ENCODE measurements around the gene KCNC1.
A peak's percentile ranks its signal among the peaks of the same experiment; 100 is the strongest.

Gene KCNC1

DNA sequence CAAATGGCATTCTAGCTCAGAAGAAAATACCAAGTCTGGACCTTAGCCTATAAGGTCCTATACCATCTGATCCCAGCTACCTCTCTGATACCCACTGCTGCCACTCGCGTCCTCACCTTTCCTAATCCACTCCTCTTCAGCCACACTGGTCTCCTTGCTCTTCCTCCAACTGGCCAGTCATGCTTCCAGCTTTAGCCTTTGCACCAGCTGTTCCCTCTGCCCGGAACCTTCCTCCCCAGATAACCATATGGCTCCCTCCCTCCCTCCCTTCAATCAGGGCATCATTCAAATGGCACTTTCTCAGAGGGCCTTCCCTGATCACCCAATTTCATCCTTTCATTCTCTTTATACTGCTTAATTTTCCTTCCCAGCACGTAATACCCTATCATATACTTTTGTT, 67.9 kb downstream of the KCNC1 start:
- no peak for TF ChIP-seq GATA2 (IDR thresholded peaks at IDR 0.05; ENCODE audit: low read depth, low read length)
- no peak for TF ChIP-seq GATA3 (IDR thresholded peaks at IDR 0.05; ENCODE audit: low read depth, low read length)

DNA sequence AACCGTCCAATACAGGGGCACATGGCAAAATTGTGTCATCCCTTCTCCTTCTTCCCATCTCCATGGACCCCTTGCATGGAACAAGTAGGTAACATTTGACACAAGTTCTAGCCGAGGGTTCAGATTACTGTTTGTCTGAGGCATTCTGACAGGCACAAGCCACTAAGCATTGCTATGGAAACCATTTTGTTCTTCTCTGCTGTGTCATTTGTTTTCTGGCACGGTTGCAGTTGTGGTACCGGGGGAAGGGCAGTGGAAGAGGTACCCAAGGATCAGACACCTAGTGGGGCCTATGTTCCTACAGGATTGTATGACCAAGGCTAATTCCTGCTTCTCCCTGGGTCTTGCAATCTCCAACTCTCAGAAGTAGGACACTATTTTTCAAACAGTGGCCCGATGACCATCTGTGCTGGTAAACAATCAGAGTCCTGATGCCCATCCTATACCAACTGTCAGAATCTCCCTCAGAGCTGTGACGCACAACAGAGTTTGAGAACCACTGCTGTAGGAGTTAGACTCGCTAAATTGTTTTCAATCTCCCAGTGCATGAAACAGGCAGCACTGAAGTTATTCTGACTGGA, 69.3 kb downstream of the KCNC1 start:
- TF ChIP-seq GATA3 (IDR thresholded peaks at IDR 0.05; ENCODE audit: low read depth, low read length) (no peak), GATA2 (IDR thresholded peaks at IDR 0.05; ENCODE audit: low read depth, low read length) (no peak)

DNA sequence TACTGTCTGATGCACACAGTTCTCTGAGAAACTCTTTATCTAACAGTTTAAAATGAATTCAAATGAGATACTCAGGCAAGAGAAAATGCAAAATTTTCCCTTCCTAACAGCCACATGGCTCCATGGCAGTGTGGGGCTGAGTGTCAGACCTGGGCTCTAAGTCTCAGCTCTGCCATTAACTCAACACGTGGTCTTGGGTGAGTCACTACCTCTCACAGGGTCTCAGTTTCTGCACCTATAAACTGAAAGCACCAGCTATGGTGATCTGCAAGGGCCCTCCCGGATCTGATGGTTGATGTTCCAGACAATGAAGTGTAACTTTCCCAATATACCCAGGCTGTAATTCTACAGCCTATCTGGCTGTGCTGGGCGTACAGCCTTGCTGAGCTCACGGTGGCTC, 70.5 kb downstream of the KCNC1 start:
- TF ChIP-seq GATA2 (IDR thresholded peaks at IDR 0.05; ENCODE audit: low read depth, low read length) (no peak), GATA3 (IDR thresholded peaks at IDR 0.05; ENCODE audit: low read depth, low read length) (no peak)

DNA sequence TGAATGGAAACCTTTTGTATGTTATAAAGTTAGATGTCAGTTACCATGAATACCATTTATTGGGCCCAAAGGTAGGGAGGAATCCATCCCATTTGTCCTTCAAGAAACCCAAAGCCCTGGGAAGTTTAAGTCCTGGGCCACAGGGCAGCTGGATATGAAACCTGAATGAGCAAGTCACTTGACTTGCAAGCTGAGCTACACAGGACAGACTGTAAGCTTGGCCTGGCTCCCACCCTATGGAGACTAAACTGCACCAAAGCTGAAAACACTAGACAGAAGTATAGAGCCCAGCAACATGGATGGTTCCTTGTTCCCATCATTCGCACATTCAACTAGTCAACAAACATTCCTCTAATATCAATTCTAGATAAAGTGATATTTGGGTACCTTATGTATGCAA, 71.3 kb downstream of the KCNC1 start:
- TF ChIP-seq GATA3 (IDR thresholded peaks at IDR 0.05; ENCODE audit: low read depth, low read length) (no peak), GATA2 (IDR thresholded peaks at IDR 0.05; ENCODE audit: low read depth, low read length) (no peak)

DNA sequence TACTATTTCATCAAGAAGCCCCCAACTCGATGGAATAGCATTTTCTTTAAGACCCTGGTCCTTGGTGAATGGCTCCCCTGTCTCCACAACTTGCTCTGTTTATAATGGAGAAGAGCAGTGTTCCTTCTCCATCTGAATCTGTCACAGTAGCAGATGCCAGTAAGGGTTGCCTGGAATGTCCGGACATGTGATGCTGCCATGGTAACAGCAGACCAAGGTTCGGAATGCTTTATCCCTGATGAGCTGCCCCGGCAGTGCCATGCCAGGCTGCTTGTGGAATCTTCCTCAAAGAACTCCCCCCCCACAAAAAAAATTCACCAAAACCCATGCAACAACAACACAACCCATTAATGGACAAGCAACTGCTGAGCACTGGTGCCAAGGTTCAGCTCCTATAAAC, 72.5 kb downstream of the KCNC1 start:
- no peak for TF ChIP-seq GATA2 (IDR thresholded peaks at IDR 0.05; ENCODE audit: low read depth, low read length)
- TF ChIP-seq GATA3 (IDR thresholded peaks at IDR 0.05; ENCODE audit: low read depth, low read length), result no peak

DNA sequence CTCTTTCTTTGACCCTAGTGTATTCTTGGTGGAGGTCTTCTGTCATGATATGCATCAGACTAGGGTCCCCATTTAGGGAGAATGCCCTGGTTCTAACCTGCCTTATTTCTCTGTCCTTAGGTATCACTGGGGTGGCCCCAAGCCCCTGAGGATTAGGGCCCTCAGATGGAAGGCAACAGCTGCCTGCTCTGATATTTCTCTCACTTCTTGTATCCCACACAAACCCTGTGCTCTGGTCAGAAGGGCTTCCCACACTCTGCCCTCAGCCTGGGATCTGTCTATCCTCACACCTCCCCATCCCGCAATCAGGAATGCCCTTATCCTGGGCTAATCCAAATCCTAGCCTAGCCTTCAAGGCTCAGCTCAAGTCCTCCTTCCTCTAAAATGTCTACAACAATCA, 75.5 kb downstream of the KCNC1 start:
- TF ChIP-seq GATA3 (IDR thresholded peaks at IDR 0.05; ENCODE audit: low read depth, low read length), result no peak
- no peak for TF ChIP-seq GATA2 (IDR thresholded peaks at IDR 0.05; ENCODE audit: low read depth, low read length)

DNA sequence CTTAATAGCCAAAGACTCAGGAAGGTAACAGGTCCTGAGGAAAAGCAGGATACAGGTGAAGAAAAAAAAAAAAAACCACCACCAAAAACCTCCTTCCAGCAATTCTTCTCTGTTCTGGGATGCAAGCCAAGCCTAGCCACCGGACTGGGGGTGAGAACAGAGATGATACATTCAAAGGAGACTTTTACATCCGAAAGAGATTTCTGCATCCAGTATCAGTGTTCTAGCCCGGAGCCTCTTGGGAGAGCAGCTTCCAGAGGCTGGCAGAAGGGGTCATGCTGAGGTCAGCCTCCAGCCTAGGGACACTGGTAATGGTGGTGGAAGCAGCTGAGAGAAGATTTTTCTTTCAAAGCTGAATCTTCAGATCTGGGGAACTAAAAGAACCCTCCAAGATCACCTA, 76.2 kb downstream of the KCNC1 start:
- no peak for TF ChIP-seq GATA3 (IDR thresholded peaks at IDR 0.05; ENCODE audit: low read depth, low read length)
- TF ChIP-seq GATA2 (IDR thresholded peaks at IDR 0.05; ENCODE audit: low read depth, low read length), result no peak

DNA sequence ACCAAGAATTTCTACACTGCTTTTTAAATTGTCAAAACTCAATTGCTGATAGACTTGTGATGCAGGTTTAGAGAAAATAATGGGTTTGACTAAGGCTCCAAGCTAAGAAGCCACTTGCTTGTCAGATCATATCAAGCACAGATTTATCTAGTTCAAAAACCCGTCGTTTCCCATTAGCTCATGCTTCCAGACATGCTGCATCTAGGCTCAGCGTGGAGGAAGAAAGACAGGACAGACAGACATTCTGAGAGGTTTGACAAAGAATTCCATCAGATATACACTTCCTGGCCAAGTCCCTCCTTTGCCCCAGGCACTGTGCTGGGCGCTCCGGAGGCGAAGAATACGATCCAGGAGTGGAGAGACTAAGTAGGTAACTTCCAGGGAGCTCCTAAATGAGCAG, 76.8 kb downstream of the KCNC1 start:
- no peak for TF ChIP-seq GATA3 (IDR thresholded peaks at IDR 0.05; ENCODE audit: low read depth, low read length)
- TF ChIP-seq GATA2 (IDR thresholded peaks at IDR 0.05; ENCODE audit: low read depth, low read length), result no peak

DNA sequence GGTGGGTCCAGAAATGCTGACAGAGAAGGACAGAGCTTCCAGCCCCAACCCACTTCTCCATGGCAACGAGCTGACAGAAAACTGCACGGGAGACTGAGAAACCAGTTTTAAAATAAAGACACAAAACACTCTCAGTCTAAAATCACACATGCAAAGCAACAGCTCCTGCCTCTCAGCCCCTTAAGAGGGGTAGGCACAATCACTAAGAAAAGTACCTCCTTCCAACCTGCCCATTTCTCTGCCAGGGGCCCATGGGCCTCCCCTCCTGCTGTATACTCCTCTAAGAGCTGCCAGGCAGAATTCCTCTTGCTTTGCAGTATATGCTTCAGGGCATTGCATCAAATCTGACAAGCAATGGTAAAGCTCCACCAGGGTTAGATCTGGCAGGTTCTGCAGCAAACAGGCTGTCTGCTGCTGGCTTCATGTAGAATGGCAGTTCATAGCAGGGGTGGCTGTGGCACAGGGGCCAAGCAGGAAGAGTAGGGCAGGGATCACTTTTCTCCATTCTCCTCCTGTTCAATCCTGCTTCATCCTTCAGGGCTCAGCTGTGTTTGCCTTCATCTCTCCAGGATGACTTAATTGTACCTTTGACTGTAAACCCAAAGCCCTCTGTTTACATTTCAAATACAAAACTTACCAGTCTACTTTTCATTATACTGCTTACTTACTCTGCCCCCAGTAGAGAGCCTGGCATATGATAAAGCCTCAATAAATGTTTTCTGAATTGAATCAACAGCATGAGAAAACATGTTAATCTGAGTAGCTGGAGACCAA, 77.7 kb downstream of the KCNC1 start:
- TF ChIP-seq GATA2 (IDR thresholded peaks at IDR 0.05; ENCODE audit: low read depth, low read length) (no peak), GATA3 (IDR thresholded peaks at IDR 0.05; ENCODE audit: low read depth, low read length) (no peak)

DNA sequence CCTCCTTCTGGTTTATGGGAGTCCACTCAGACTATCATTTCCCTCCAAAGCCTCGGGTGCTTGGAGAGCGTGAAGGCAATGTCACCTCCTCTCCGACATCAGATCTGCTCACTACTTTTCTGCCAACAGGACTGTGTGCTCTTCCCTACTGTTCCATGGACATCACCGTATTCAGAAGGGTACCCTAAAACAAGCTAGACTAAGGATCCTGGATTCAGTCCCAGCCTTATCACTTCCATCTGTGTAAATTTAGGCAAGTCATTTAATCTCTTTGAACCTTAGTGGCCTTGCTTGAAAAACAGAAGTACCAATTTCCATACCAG, 78.2 kb downstream of the KCNC1 start:
- TF ChIP-seq GATA2 (IDR thresholded peaks at IDR 0.05; ENCODE audit: low read depth, low read length) (peak; percentile 39), GATA3 (IDR thresholded peaks at IDR 0.05; ENCODE audit: low read depth, low read length) (no peak)

DNA sequence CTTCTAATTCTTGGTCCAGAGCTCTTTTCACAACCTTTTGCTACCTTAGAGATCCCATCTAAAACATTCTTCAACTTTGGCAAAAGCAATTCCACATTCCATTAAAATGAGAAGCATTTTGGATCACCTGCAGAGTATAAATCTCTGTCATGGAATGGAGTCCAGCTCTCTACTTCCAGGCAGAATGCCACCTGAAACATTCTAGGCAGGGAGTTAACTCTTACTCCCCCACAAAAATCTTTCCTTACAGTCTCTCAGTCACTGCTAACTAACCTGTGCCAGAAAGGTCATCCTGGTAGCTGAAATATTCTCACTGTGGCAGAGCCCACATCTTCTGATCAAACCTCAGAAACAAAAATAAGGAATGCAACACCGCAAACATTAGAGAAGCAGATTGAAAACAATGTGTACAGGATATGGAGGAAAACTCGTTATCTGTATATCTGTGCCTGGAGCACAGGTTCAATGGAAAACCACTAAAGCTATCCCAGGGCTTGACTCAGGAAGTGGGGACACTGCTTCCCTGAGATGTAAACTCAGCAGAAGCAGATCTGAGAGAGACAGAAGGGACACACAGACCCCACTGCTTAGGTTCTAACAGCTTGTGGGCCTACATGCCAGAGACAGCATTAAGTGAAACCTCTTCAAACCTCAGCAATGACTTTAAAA, 78.9 kb downstream of the KCNC1 start:
- TF ChIP-seq GATA3 (IDR thresholded peaks at IDR 0.05; ENCODE audit: low read depth, low read length) (peak; percentile 32; the same call in 1 of the 2 replicates), GATA2 (IDR thresholded peaks at IDR 0.05; ENCODE audit: low read depth, low read length) (peak; percentile 69)

DNA sequence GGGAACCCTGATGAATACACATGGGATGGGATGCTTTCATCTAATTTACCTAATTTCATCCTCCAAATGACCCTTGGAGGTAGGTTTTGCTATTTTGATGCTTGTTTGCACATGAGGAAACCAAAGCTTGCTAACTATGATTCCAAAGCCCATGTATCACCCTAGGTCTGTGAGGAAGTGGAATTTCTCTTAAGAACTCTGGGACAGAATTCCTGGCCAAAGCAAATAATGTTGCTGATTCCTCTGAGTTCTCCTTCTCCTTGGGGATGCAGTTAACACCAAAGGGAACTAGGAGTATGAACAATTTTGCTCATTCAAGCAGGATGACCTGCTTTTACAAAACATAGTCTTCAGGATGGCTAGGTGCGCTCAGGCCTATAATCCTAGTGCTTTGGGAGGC, 80.0 kb downstream of the KCNC1 start:
- no peak for TF ChIP-seq GATA2 (IDR thresholded peaks at IDR 0.05; ENCODE audit: low read depth, low read length)
- no peak for TF ChIP-seq GATA3 (IDR thresholded peaks at IDR 0.05; ENCODE audit: low read depth, low read length)

DNA sequence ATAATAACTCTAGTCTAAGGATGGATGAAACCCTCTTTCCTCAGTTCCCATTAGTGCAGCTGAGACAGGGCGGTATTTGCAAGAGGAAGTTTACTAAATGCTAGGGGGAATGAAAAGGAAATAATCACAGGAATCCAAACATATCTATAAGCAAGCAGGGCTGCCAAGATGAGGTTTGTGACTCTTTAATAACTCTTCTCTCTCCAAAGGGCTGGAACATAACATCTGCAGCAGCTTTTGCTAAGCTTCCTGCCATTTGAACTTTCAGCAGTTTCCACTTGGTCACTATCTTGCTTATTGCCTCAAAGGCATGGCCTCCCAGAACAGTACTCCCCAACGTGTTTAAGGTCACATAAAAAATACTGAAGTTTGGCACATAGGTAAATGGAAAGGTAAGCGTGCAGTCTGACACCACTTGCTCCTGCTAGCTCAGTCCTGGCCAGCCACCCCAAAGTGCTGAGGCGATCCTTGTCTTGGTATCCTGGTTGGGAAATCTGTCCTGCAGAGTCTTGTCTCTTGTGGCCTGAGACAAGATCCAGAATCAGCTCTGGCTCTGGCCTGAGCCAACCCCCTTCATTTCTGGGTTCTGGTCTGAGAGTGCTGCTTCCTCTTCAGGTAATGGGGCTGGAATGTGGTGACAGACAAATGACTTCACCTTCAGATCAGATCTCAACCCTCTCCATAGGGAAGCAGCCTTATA, 81.8 kb downstream of the KCNC1 start:
- no peak for TF ChIP-seq GATA3 (IDR thresholded peaks at IDR 0.05; ENCODE audit: low read depth, low read length)
- TF ChIP-seq GATA2 (IDR thresholded peaks at IDR 0.05; ENCODE audit: low read depth, low read length), result no peak

DNA sequence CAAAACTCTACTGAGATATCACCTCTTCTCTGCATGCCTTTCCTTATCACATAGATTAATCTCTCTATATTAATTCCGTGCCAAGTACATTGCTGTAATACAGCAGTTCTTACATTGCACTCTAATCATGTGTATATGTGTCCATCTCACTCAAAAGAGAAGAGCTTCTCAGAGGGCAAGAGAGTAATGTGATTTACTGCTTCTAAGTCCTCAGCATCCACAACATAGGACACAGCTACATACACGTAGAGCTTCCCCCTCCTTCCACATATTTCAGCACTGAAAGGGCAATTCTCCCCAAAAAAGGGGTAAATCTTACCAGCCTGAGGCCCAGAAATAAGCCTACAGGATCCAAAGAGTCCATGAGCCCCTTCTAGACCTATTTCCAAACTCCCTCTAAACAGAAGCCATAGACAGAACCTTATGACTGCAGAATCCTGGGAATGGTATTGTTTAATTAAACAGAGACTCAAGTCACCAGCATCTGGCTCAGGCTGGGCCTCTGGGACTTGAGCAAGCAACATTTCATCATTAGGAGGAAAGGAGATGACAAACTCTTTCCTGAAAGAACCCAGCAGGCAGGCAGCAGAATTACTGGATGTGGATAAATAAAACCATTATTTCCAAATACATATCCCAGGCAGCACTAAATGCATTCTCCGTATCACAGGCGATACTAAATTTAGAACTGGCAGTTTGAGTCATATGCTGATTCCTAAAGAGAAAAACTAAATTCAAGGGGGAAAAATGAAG, 87.2 kb downstream of the KCNC1 start:
- no peak for TF ChIP-seq GATA2 (IDR thresholded peaks at IDR 0.05; ENCODE audit: low read depth, low read length)
- no peak for TF ChIP-seq GATA3 (IDR thresholded peaks at IDR 0.05; ENCODE audit: low read depth, low read length)

Data from SH-SY5Y (cell line).